ENCODE measurements around the gene CHI3L2. TPM values are rescaled to one million over a fixed set of nuclear protein-coding genes. Genes with fewer than 3 reads are reported as not detected.

CHI3L2 gene
- polyA plus RNA-seq, 1 donor from 2014 or later = not detected

- no peaks in the 10 kb centered on the region for H3F3A ChIP-seq (ENCODE audit: insufficient read depth, low read length, poor library complexity, severe bottlenecking)
- no peaks in the 10 kb centered on the region for H3K9me3 ChIP-seq (ENCODE audit: low read length)
- no peaks in the 10 kb centered on the region for H3K27me3 ChIP-seq (ENCODE audit: insufficient read depth, low read depth, low read length)
- H4K20me1 ChIP-seq (ENCODE audit: insufficient read depth) = no peaks in the 10 kb centered on the region
- no peak overlapping the region for H3K9ac ChIP-seq (ENCODE audit: low read length)
- no peaks in the 10 kb centered on the region for H3K79me2 ChIP-seq (replicated peaks; ENCODE audit: insufficient read depth, low read length)
- H2AFZ ChIP-seq (ENCODE audit: low read depth, low read length) = no peak overlapping the region
- H3K36me3 ChIP-seq (ENCODE audit: insufficient read depth, low read length) = no peaks in the 10 kb centered on the region
- H3K27ac ChIP-seq (ENCODE audit: low read length) = no peak overlapping the region
- no peak overlapping the region for H3K4me2 ChIP-seq (ENCODE audit: low read length)
- no peak overlapping the region for H3K4me3 ChIP-seq (ENCODE audit: low read length)
- TF ChIP-seq SMC3 (conservative IDR thresholded peaks at IDR 0.05; ENCODE audit: poor library complexity) = no peak
- TF ChIP-seq TAF1 (IDR thresholded peaks at IDR 0.05; ENCODE audit: low read depth) = no peak
- TF ChIP-seq EZH2 (IDR thresholded peaks at IDR 0.05; ENCODE audit: borderline replicate concordance, insufficient read depth, low read length, poor library complexity, severe bottlenecking) = no peak
- no peak for TF ChIP-seq CTCF (IDR thresholded peaks at IDR 0.05; ENCODE audit: poor library complexity, severe bottlenecking)
- TF ChIP-seq RAD21 (conservative IDR thresholded peaks at IDR 0.05) = no peak
- no peak for TF ChIP-seq MXI1 (conservative IDR thresholded peaks at IDR 0.05; ENCODE audit: poor library complexity, severe bottlenecking)
- no peak for TF ChIP-seq REST (IDR thresholded peaks at IDR 0.05; ENCODE audit: borderline replicate concordance)
- no peak for TF ChIP-seq POLR2AphosphoS5 (IDR thresholded peaks at IDR 0.05)
- no peak for TF ChIP-seq EP300 (conservative IDR thresholded peaks at IDR 0.05; ENCODE audit: poor library complexity, severe bottlenecking)
- H3K9me2 ChIP-seq (ENCODE audit: insufficient read depth, low read length) = no peaks in the 10 kb centered on the region
Measured at GRCh38 chr1:111251570-111251969, 24.1 kb downstream of the CHI3L2 start.

- no peaks in the 10 kb centered on the region for H3K9me3 ChIP-seq (ENCODE audit: low read length)
- H3K36me3 ChIP-seq (ENCODE audit: insufficient read depth, low read length) = no peaks in the 10 kb centered on the region
- H4K20me1 ChIP-seq (ENCODE audit: insufficient read depth) = no peaks in the 10 kb centered on the region
- H3K4me3 ChIP-seq (ENCODE audit: low read length) = no peak overlapping the region
- no peak overlapping the region for H2AFZ ChIP-seq (ENCODE audit: low read depth, low read length)
- H3K4me2 ChIP-seq (ENCODE audit: low read length) = no peak overlapping the region
- H3K9me2 ChIP-seq (ENCODE audit: insufficient read depth, low read length) = no peaks in the 10 kb centered on the region
- no peaks in the 10 kb centered on the region for H3F3A ChIP-seq (ENCODE audit: insufficient read depth, low read length, poor library complexity, severe bottlenecking)
- H3K9ac ChIP-seq (ENCODE audit: low read length) = no peak overlapping the region
- no peaks in the 10 kb centered on the region for H3K79me2 ChIP-seq (replicated peaks; ENCODE audit: insufficient read depth, low read length)
- TF ChIP-seq TAF1 (IDR thresholded peaks at IDR 0.05; ENCODE audit: low read depth) (no peak), EP300 (conservative IDR thresholded peaks at IDR 0.05; ENCODE audit: poor library complexity, severe bottlenecking) (no peak), EZH2 (IDR thresholded peaks at IDR 0.05; ENCODE audit: borderline replicate concordance, insufficient read depth, low read length, poor library complexity, severe bottlenecking) (no peak), RAD21 (conservative IDR thresholded peaks at IDR 0.05) (no peak), MXI1 (conservative IDR thresholded peaks at IDR 0.05; ENCODE audit: poor library complexity, severe bottlenecking) (no peak), CTCF (IDR thresholded peaks at IDR 0.05; ENCODE audit: poor library complexity, severe bottlenecking) (no peak), REST (IDR thresholded peaks at IDR 0.05; ENCODE audit: borderline replicate concordance) (no peak), SMC3 (conservative IDR thresholded peaks at IDR 0.05; ENCODE audit: poor library complexity) (no peak), POLR2AphosphoS5 (IDR thresholded peaks at IDR 0.05) (no peak)
- no peaks in the 10 kb centered on the region for H3K27me3 ChIP-seq (ENCODE audit: insufficient read depth, low read depth, low read length)
- no peak overlapping the region for H3K27ac ChIP-seq (ENCODE audit: low read length)
Measured at GRCh38 chr1:111252786-111253185, 25.3 kb downstream of the CHI3L2 start.
